K562 (cell line): ENCODE results near the gene MRPS10. TPM values are rescaled to one million over a fixed set of nuclear protein-coding genes. Genes with fewer than 3 reads are reported as not detected.

Experiments
- ATF2 ChIP-seq: sonication (generic); formaldehyde crosslinking; IDR thresholded peaks from 2 replicates; pipeline ENCODE4 v1.8.1; 2022; ENCODE audit warnings: missing genetic modification reagents
- BCLAF1 ChIP-seq, 2 experiments: fragments of 450-650 bp in 1 of 2; IDR thresholded peaks; 2 replicates each; pipeline ENCODE4 v1.6.1; 2011 to 2017; ENCODE audit warnings: low read depth in 2 of 2, antibody characterized with exemption in 1 of 2, borderline replicate concordance in 1 of 2, low read length in 1 of 2, mild to moderate bottlenecking in 1 of 2, mixed read lengths in 1 of 2; ENCODE audit not compliant: control insufficient read depth in 1 of 2
- BCOR ChIP-seq: fragments of 450-650 bp; IDR thresholded peaks from 2 replicates; pipeline ENCODE4 v1.6.1; 2016
- CBX3 ChIP-seq, 2 experiments: IDR thresholded peaks; 1 replicate in 1 of 2; 2 replicates in 1 of 2; pipeline ENCODE4 v1.6.1; 2012; ENCODE audit warnings: inconsistent platforms in 2 of 2, low read length in 2 of 2, borderline replicate concordance in 1 of 2, control low read depth in 1 of 2
- DIDO1 ChIP-seq: fragments of 450-650 bp; IDR thresholded peaks from 2 replicates; pipeline ENCODE4 v1.6.1; 2016; ENCODE audit warnings: low read depth, missing biosample characterization, missing genetic modification characterization
- FOXJ3 ChIP-seq: sonication (generic); formaldehyde crosslinking; IDR thresholded peaks from 2 replicates; pipeline ENCODE4 v1.4.0; 2020; ENCODE audit warnings: mild to moderate bottlenecking, missing genetic modification reagents
- FOXK1 ChIP-seq: sonication (generic); formaldehyde crosslinking; IDR thresholded peaks from 2 replicates; pipeline ENCODE4 v1.8.0; 2022; ENCODE audit warnings: missing genetic modification reagents, mild to moderate bottlenecking, borderline replicate concordance
- GABPB2 ChIP-seq: fragments of 250-450 bp; sonication (Bioruptor Pico); conservative IDR thresholded peaks from 2 replicates; pipeline ENCODE4 v1.5.1; 2021; ENCODE audit warnings: mild to moderate bottlenecking
- MXD1 ChIP-seq: fragments of 250-450 bp; sonication (Bioruptor Pico); IDR thresholded peaks from 2 replicates; pipeline ENCODE4 v1.8.0; 2021; ENCODE audit warnings: borderline replicate concordance, mild to moderate bottlenecking, moderate library complexity; ENCODE audit not compliant: poor library complexity, severe bottlenecking
- NCOA6 ChIP-seq: fragments of 450-650 bp; IDR thresholded peaks from 2 replicates; pipeline ENCODE4 v1.6.1; 2017; ENCODE audit warnings: mild to moderate bottlenecking
- NFXL1 ChIP-seq: fragments of 450-650 bp; formaldehyde crosslinking; IDR thresholded peaks from 2 replicates; pipeline ENCODE4 v1.4.0; 2021; ENCODE audit warnings: mild to moderate bottlenecking
- NFYB ChIP-seq: IDR thresholded peaks from 2 replicates; pipeline ENCODE4 v1.6.1; 2011; ENCODE audit warnings: mild to moderate bottlenecking, moderate library complexity; ENCODE audit not compliant: insufficient read length; ENCODE audit errors: extremely low read depth
- PTBP1 ChIP-seq: fragments of 200-400 bp; formaldehyde crosslinking; IDR thresholded peaks from 2 replicates; pipeline ENCODE4 v1.6.1; 2017; ENCODE audit warnings: low read depth, low read length
- RBM25 ChIP-seq: fragments of 200-400 bp; formaldehyde crosslinking; IDR thresholded peaks from 2 replicates; pipeline ENCODE4 v1.6.1; 2018; ENCODE audit warnings: low read length, low read depth, moderate library complexity; ENCODE audit not compliant: severe bottlenecking
- RFX7 ChIP-seq: fragments of 250-450 bp; sonication (Bioruptor Pico); IDR thresholded peaks from 2 replicates; pipeline ENCODE4 v1.5.1; 2021; ENCODE audit warnings: mild to moderate bottlenecking
- SREBF2 ChIP-seq: sonication (generic); formaldehyde crosslinking; IDR thresholded peaks from 2 replicates; pipeline ENCODE4 v1.4.0; 2020; ENCODE audit warnings: mild to moderate bottlenecking, missing genetic modification reagents
- STAT5B ChIP-seq: fragments of 250-450 bp; sonication (Bioruptor Pico); IDR thresholded peaks from 2 replicates; pipeline ENCODE4 v1.8.0; 2021; ENCODE audit warnings: mild to moderate bottlenecking, inconsistent platforms
- TFAM ChIP-seq: fragments of 250-450 bp; sonication (Bioruptor Pico); conservative IDR thresholded peaks from 2 replicates; pipeline ENCODE4 v1.5.0; 2021; ENCODE audit warnings: mild to moderate bottlenecking, moderate library complexity
- ZFX ChIP-seq: sonication (generic); formaldehyde crosslinking; IDR thresholded peaks from 2 replicates; pipeline ENCODE4 v1.8.0; 2022; ENCODE audit warnings: mild to moderate bottlenecking, missing genetic modification reagents, moderate library complexity
- ZNF217 ChIP-seq: sonication (generic); formaldehyde crosslinking; IDR thresholded peaks from 2 replicates; pipeline ENCODE4 v1.8.0; 2022; ENCODE audit warnings: mild to moderate bottlenecking, missing genetic modification reagents
- ZNF436 ChIP-seq: fragments of 250-450, 450-650 bp; sonication (Bioruptor Pico); formaldehyde crosslinking; IDR thresholded peaks from 2 replicates; pipeline ENCODE4 v1.7.0; 2020; ENCODE audit warnings: mild to moderate bottlenecking
- ZNF655 ChIP-seq: fragments of 250-450 bp; sonication (Bioruptor Pico); IDR thresholded peaks from 2 replicates; pipeline ENCODE4 v1.5.0; 2021
- ZNF75A ChIP-seq: fragments of 450-650 bp; formaldehyde crosslinking; IDR thresholded peaks from 2 replicates; pipeline ENCODE4 v1.4.0; 2020; ENCODE audit warnings: mild to moderate bottlenecking
- ZSCAN32 ChIP-seq: fragments of 450-650 bp; formaldehyde crosslinking; IDR thresholded peaks from 2 replicates; pipeline ENCODE4 v1.4.0; 2020; ENCODE audit warnings: mild to moderate bottlenecking, moderate library complexity
- ZZZ3 ChIP-seq: fragments of 450-650 bp; IDR thresholded peaks from 2 replicates; pipeline ENCODE4 v1.6.1; 2016; ENCODE audit warnings: antibody characterized with exemption, mild to moderate bottlenecking, moderate library complexity
- polyA plus RNA-seq, 8 experiments: library from polyadenylated mRNA; depleted of rRNA in 4 of 8; stranded (reverse) in 5 of 8; unstranded in 3 of 8; fragments of >200 nt; fragmentation: Nextera tagmentation in 2 of 8; fragmentation: Illumina TruSeq in 1 of 8; extraction: Ambion mirVana in 2 of 8; extraction: Trizol in 1 of 8; gene quantifications; 2 replicates each; pipeline versions ENCODE4 v1.2.1 to v1.2.3, GENCODE V29; 2011 to 2014; ENCODE audit warnings: inconsistent platforms in 1 of 8, missing spikeins in 1 of 8
- total RNA-seq, 7 experiments: library from RNA; depleted of rRNA in 6 of 7; stranded (reverse); fragments of >200 nt in 6 of 7; fragmentation: Illumina TruSeq in 2 of 7; extraction: Trizol in 2 of 7; gene quantifications; 2 replicates each; pipeline versions ENCODE4 v1.2.1 to v1.2.3, GENCODE V29; 2011 to 2021; ENCODE audit warnings: low replicate concordance in 1 of 7

MRPS10 gene
- total and polyA plus RNA-seq, 9 of the 15 experiments (the other 6 are each of a cell fraction or from before 2014, with no cell fraction given): 48.6 to 166 (median 93.7) TPM

GRCh38 chr6:42229506-42230119 lies 12.0 kb upstream of the MRPS10 start (continued):
- TF ChIP-seq ZNF436 (CRISPR knock-in tag) (no peak), FOXK1 (CRISPR knock-in tag) (no peak), FOXJ3 (CRISPR knock-in tag) (0 out of 2 replicates have a peak, but pooled peaks have one; percentile 29), ZNF75A (CRISPR knock-in tag) (no peak), NFYB (no peak), NFXL1 (CRISPR knock-in tag) (no peak), BCOR (no peak), RFX7 (CRISPR knock-in tag) (no peak), ZSCAN32 (CRISPR knock-in tag) (no peak), ZZZ3 (no peak), ZNF217 (CRISPR knock-in tag) (no peak), DIDO1 (tag) (no peak), NCOA6 (no peak), MXD1 (CRISPR knock-in tag) (no peak), PTBP1 (no peak), BCLAF1 (IDR thresholded peaks at IDR 0.05; ENCODE audit: borderline replicate concordance in 1 of 2, control insufficient read depth in 1 of 2, low read depth in 2 of 2, low read length in 1 of 2) (no peak), ATF2 (CRISPR knock-in tag) (no peak), TFAM (CRISPR knock-in tag) (no peak), RBM25 (no peak), GABPB2 (CRISPR knock-in tag) (no peak), ZNF655 (CRISPR knock-in tag) (no peak), ZFX (CRISPR knock-in tag) (no peak), CBX3 (IDR thresholded peaks at IDR 0.05; ENCODE audit: borderline replicate concordance in 1 of 2, low read length in 2 of 2) (no peak), SREBF2 (CRISPR knock-in tag) (no peak), STAT5B (no peak)
